HG02678 (cell line): ENCODE data around the gene CBR1.
"Not testable (repeated sequence)": the region's sequence is repeated elsewhere in the genome, so short reads cannot be mapped to it uniquely, and the experiment has no call there.

ENCODE experiments used
- ATAC-seq: cut with Tn5 transposase; IDR thresholded peaks from one replicate; pipeline ENCODE4 v1.9.1; 2021; ENCODE audit warnings: mild to moderate bottlenecking, moderate library complexity; ENCODE audit not compliant: unreplicated experiment

Gene CBR1

GRCh38 chr21:36079010-36079649 lies 9.3 kb downstream of the CBR1 start:
- no peak for ATAC-seq

GRCh38 chr21:36079671-36080070 lies 9.8 kb downstream of the CBR1 start:
- ATAC-seq, result no peak

GRCh38 chr21:36080386-36080785 lies 10.6 kb downstream of the CBR1 start:
- ATAC-seq, result no peak

- no peak for ATAC-seq
These were observed 12.4 kb downstream of the CBR1 start for GRCh38 chr21:36082237-36082664.

GRCh38 chr21:36087362-36088138 lies 17.7 kb downstream of the CBR1 start:
- ATAC-seq, result no peak

- no peak for ATAC-seq
These were observed 20.1 kb downstream of the CBR1 start for GRCh38 chr21:36089946-36090345.

GRCh38 chr21:36092681-36093080 lies 22.9 kb downstream of the CBR1 start:
- no peak for ATAC-seq

GRCh38 chr21:36093512-36093911 lies 23.7 kb downstream of the CBR1 start:
- no peak for ATAC-seq

- no peak for ATAC-seq
These were observed 26.8 kb downstream of the CBR1 start for GRCh38 chr21:36096398-36097290.

- ATAC-seq, result no peak
These were observed 27.8 kb downstream of the CBR1 start for GRCh38 chr21:36097427-36098181.

- ATAC-seq, result no peak
These were observed 28.3 kb downstream of the CBR1 start for GRCh38 chr21:36098182-36098532.

- no peak for ATAC-seq
These were observed 29.2 kb downstream of the CBR1 start for GRCh38 chr21:36099000-36099399.

GRCh38 chr21:36099695-36100211 lies 29.9 kb downstream of the CBR1 start:
- not testable (repeated sequence) for ATAC-seq

GRCh38 chr21:36100971-36101641 lies 31.3 kb downstream of the CBR1 start:
- no peak for ATAC-seq

- no peak for ATAC-seq
These were observed 33.6 kb downstream of the CBR1 start for GRCh38 chr21:36103434-36103833.

- ATAC-seq, result no peak
These were observed 34.8 kb downstream of the CBR1 start for GRCh38 chr21:36104317-36105300.

- ATAC-seq, result no peak
These were observed 35.6 kb downstream of the CBR1 start for GRCh38 chr21:36105327-36105842.

GRCh38 chr21:36109868-36110267 lies 40.0 kb downstream of the CBR1 start:
- no peak for ATAC-seq

- no peak for ATAC-seq
These were observed 41.4 kb downstream of the CBR1 start for GRCh38 chr21:36111238-36111637.
